Sigmoid colon (tissue), 4 donors: ENCODE measurements around the gene PPP1R12A.

ENCODE experiments used
- CTCF ChIP-seq, 4 experiments: fragments of 450-650 bp in 3 of 4; fragments of 200-600 bp in 1 of 4; IDR thresholded peaks; one replicate each; pipeline ENCODE4 v1.5.1; 2016 to 2019; ENCODE audit warnings: antibody characterized with exemption in 4 of 4, mild to moderate bottlenecking in 3 of 4, moderate library complexity in 2 of 4
- EP300 ChIP-seq, 4 donors: sonication (generic); formaldehyde crosslinking; IDR thresholded peaks; one replicate each; pipeline ENCODE4 v1.6.1; 2017; ENCODE audit warnings: antibody characterized with exemption in 4 of 4
- POLR2A ChIP-seq, 2 donors: fragments of 450-650 bp; IDR thresholded peaks; one replicate each; pipeline ENCODE4 v1.6.1; 2016; ENCODE audit warnings: antibody characterized with exemption in 2 of 2, mild to moderate bottlenecking in 2 of 2, moderate library complexity in 2 of 2
- POLR2AphosphoS5 ChIP-seq, 4 donors: sonication (generic); formaldehyde crosslinking; IDR thresholded peaks; one replicate each; pipeline ENCODE4 v1.6.1; 2017; ENCODE audit warnings: antibody characterized with exemption in 4 of 4

- no peak for TF ChIP-seq CTCF (IDR thresholded peaks at IDR 0.05)
- TF ChIP-seq EP300 (IDR thresholded peaks at IDR 0.05): no peak
- no peak for TF ChIP-seq POLR2AphosphoS5 (IDR thresholded peaks at IDR 0.05)
- TF ChIP-seq POLR2A (IDR thresholded peaks at IDR 0.05): no peak
Observed at GRCh38 chr12:79944565-79944964, 9.7 kb upstream of the PPP1R12A start.
